Panc1 (cell line): ENCODE data around the gene UNC93B1. TPM values are rescaled to one million over a fixed set of nuclear protein-coding genes. Genes with fewer than 3 reads are reported as not detected.

Experiments used
- ATAC-seq: fragments of 200-7000 bp; cut with Tn5 transposase; 2 replicates; pipeline ENCODE4 v1.9.1; 2020; ENCODE audit warnings: mild to moderate bottlenecking, moderate library complexity
- BruUV-seq: library from RNA; stranded (reverse); fragments of 400-500 nt; replicated peaks from 2 replicates; lab custom pipeline; 2021; lab: Mats Ljungman, UMichigan
- CTCF ChIA-PET: fragments of 300-600 bp; sonication (Branson Sonifier 250); formaldehyde crosslinking; loops from one replicate; lab custom pipeline; 2022; ENCODE audit warnings: antibody characterized with exemption; lab: Charles Lee
- POLR2A ChIA-PET: fragments of 300-600 bp; sonication (Branson Sonifier 250); formaldehyde crosslinking; loops from one replicate; lab custom pipeline; 2022; ENCODE audit warnings: antibody characterized with exemption; lab: Charles Lee
- DNase-seq: peaks from one replicate; pipeline ENCODE4 v3.0.0-alpha.2; 2010; ENCODE audit warnings: low read depth, low spot score
- H3K27ac ChIP-seq: 2 replicates; pipeline ENCODE4 v1.5.1; 2011; ENCODE audit warnings: mild to moderate bottlenecking, low read length, inconsistent platforms
- H3K27me3 ChIP-seq: fragments of 200-500 bp; sonication (Bioruptor generic); 2 replicates; pipeline ENCODE4 v1.6.0; 2014; ENCODE audit warnings: low read length, inconsistent platforms; ENCODE audit not compliant: control insufficient read depth, insufficient read depth
- H3K36me3 ChIP-seq: fragments of 200-500 bp; sonication (Bioruptor generic); 2 replicates; pipeline ENCODE4 v1.5.1; 2014; ENCODE audit warnings: inconsistent platforms, mild to moderate bottlenecking, low read length, moderate library complexity; ENCODE audit not compliant: control insufficient read depth, insufficient read depth
- H3K4me1 ChIP-seq: 2 replicates; pipeline ENCODE4 v1.5.1; 2011; ENCODE audit warnings: inconsistent platforms, mild to moderate bottlenecking, low read length, moderate library complexity; ENCODE audit not compliant: control insufficient read depth, insufficient read depth
- H3K4me3 ChIP-seq, 2 experiments: 2 replicates each; pipeline ENCODE4 v1.5.1; 2011 to 2012; ENCODE audit warnings: low read depth in 2 of 2, low read length in 2 of 2, mild to moderate bottlenecking in 2 of 2, inconsistent platforms in 1 of 2, moderate library complexity in 1 of 2
- H3K9me3 ChIP-seq: fragments of 200-500 bp; sonication (Bioruptor generic); 2 replicates; pipeline ENCODE4 v1.5.1; 2014; ENCODE audit warnings: low read depth, mild to moderate bottlenecking, inconsistent platforms, low read length, moderate library complexity; ENCODE audit not compliant: control insufficient read depth, insufficient read depth
- POLR2AphosphoS5 ChIP-seq: IDR thresholded peaks from 2 replicates; pipeline ENCODE4 v1.6.1; 2012; ENCODE audit warnings: mild to moderate bottlenecking, low read depth, low read length, moderate library complexity
- SIN3A ChIP-seq: IDR thresholded peaks from 2 replicates; pipeline ENCODE4 v1.6.1; 2012; ENCODE audit warnings: low read depth, mild to moderate bottlenecking, low read length, moderate library complexity, borderline replicate concordance; ENCODE audit not compliant: insufficient read depth
- TCF7L2 ChIP-seq: IDR thresholded peaks from 2 replicates; pipeline ENCODE4 v1.6.1; 2011; ENCODE audit warnings: mild to moderate bottlenecking, low read depth, low read length, inconsistent platforms
- in situ Hi-C: cut with HindIII; loops from 2 replicates; pipeline ENCODE4 v1.10.0; 2016; ENCODE audit warnings: low sequenced_read_pairs, low pct_unique_long_range_greater_than_20kb
- intact Hi-C: fragments of 100-400 bp; cut with micrococcal nuclease; formaldehyde crosslinking; loops from one replicate; pipeline ENCODE4 v1.10.0; 2022; ENCODE audit not compliant: unreplicated experiment
- total RNA-seq: library from RNA; stranded (reverse); gene quantifications from one replicate; pipeline ENCODE4 v1.2.1, GENCODE V29; 2021; ENCODE audit not compliant: unreplicated experiment
- TF ChIP-seq, protein P1 (sequence below), 2 experiments: IDR thresholded peaks; 2 replicates each; pipeline ENCODE4 v1.6.1; 2011 to 2012; ENCODE audit warnings: low read depth in 2 of 2, control low read depth in 1 of 2, low read length in 1 of 2, mild to moderate bottlenecking in 1 of 2, moderate library complexity in 1 of 2; ENCODE audit not compliant: insufficient read depth in 1 of 2
- TF ChIP-seq, protein P2 (sequence below): fragments of 450-650 bp; IDR thresholded peaks from 2 replicates; pipeline ENCODE4 v1.5.1; 2017; ENCODE audit warnings: mild to moderate bottlenecking

Gene UNC93B1
- total RNA-seq, 1 experiment from 2014 or later: 54.1 TPM

DNA sequence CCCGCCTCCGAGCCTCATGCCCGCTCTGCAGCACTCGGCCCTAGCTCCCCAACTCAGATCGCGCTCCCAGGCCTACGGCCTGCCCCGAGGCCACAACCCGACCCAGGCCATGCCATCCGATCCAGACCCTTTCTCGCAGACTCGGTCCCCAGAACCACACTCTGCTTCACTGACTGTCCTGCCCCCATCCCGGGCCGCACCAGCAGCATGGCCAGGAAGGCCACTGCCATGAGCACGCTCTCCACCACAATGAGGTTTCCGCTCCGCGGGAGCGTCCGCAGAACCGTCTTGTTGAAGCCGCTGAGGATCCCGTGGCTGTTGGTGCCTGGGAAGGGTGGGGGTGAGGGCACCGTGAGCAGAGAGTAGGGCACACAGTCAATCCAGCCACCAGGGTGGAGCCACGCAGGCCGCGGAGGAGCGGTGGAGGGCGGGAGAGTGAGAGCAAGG is 6.4 kb downstream of the UNC93B1 start:
- Histone ChIP-seq H3K27me3 (no peaks in the 10 kb centered on the region), H3K27ac (no peak overlapping the region), H3K4me3 (no peak overlapping the region), H3K4me1 (no peaks in the 10 kb centered on the region), H3K9me3 (no peaks in the 10 kb centered on the region), H3K36me3 (no peaks in the 10 kb centered on the region)
- ChIA-PET CTCF (no interaction called here), POLR2A (no interaction called here)
- 0 out of 2 replicates have a peak, but pooled peaks have one; percentile 4 for ATAC-seq
- intact Hi-C loops (no loop called here), in situ Hi-C loops (no loop called here)
- TF ChIP-seq, protein P1, sequence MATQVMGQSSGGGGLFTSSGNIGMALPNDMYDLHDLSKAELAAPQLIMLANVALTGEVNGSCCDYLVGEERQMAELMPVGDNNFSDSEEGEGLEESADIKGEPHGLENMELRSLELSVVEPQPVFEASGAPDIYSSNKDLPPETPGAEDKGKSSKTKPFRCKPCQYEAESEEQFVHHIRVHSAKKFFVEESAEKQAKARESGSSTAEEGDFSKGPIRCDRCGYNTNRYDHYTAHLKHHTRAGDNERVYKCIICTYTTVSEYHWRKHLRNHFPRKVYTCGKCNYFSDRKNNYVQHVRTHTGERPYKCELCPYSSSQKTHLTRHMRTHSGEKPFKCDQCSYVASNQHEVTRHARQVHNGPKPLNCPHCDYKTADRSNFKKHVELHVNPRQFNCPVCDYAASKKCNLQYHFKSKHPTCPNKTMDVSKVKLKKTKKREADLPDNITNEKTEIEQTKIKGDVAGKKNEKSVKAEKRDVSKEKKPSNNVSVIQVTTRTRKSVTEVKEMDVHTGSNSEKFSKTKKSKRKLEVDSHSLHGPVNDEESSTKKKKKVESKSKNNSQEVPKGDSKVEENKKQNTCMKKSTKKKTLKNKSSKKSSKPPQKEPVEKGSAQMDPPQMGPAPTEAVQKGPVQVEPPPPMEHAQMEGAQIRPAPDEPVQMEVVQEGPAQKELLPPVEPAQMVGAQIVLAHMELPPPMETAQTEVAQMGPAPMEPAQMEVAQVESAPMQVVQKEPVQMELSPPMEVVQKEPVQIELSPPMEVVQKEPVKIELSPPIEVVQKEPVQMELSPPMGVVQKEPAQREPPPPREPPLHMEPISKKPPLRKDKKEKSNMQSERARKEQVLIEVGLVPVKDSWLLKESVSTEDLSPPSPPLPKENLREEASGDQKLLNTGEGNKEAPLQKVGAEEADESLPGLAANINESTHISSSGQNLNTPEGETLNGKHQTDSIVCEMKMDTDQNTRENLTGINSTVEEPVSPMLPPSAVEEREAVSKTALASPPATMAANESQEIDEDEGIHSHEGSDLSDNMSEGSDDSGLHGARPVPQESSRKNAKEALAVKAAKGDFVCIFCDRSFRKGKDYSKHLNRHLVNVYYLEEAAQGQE (IDR thresholded peaks at IDR 0.05; ENCODE audit: insufficient read depth in 1 of 2, low read depth in 2 of 2, low read length in 1 of 2): no peak
- TF ChIP-seq POLR2AphosphoS5: no peak
- TF ChIP-seq SIN3A: no peak
- TF ChIP-seq TCF7L2: no peak
- TF ChIP-seq, protein P2, sequence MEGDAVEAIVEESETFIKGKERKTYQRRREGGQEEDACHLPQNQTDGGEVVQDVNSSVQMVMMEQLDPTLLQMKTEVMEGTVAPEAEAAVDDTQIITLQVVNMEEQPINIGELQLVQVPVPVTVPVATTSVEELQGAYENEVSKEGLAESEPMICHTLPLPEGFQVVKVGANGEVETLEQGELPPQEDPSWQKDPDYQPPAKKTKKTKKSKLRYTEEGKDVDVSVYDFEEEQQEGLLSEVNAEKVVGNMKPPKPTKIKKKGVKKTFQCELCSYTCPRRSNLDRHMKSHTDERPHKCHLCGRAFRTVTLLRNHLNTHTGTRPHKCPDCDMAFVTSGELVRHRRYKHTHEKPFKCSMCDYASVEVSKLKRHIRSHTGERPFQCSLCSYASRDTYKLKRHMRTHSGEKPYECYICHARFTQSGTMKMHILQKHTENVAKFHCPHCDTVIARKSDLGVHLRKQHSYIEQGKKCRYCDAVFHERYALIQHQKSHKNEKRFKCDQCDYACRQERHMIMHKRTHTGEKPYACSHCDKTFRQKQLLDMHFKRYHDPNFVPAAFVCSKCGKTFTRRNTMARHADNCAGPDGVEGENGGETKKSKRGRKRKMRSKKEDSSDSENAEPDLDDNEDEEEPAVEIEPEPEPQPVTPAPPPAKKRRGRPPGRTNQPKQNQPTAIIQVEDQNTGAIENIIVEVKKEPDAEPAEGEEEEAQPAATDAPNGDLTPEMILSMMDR: no peak
- DNase-seq: no peak
- BruUV-seq: no TSS peak

DNA sequence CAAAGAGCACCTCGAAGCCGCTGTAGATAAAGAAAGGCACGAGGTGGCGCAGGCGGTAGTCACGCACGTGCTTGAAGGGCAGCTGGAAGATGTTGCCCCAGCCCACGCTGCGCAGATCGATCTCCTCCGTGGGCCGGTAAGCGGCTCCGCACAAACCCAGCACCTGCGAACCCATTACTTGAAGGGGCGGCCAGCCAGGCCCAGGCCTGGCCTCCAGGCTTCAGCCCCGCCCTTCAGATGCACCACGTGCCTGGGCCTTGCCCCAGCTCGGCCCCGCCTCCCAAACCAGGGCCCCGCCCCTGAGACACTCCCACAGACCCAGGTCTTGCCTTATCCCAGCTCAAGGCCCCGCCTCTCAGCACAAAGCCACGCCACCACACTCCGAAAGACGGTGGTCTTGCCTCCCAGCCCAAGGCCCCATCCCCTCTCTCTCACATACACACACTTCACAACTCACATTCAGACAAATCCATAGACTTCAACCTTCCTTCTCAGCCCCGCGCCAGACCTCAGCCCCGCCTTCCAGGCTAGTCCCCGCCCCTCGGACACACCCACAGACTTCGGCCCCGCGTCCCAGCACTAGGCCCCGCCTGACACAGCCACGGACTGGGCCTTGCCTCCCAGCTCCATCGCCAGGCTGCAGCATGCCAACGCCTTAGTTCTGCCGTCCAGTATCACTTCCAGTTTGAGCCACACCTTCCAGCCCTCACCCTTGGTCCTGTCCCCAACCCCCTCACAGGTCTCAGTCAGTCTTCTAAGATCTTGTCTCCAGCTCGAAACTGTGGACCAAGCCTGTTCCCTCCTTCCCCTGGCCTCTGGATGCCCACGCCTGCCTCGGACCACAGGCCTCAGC is 7.0 kb downstream of the UNC93B1 start:
- H3K27ac ChIP-seq: no peak overlapping the region
- DNase-seq: no peak
- peak; percentile 90 for ATAC-seq
- no peak overlapping the region for H3K4me3 ChIP-seq
- intact Hi-C loops: no loop called here
- H3K36me3 ChIP-seq: no peaks in the 10 kb centered on the region
- no peaks in the 10 kb centered on the region for H3K9me3 ChIP-seq
- CTCF ChIA-PET: interaction anchor here (0.6 to 0.9 kb wide), 3 partner anchors 13 to 235 kb away, joined by 3 to 5 read pairs (median 4); partner anchors contain the start of gene ALDH3B1
- H3K27me3 ChIP-seq: no peaks in the 10 kb centered on the region
- BruUV-seq: no TSS peak
- H3K4me1 ChIP-seq: no peaks in the 10 kb centered on the region
- in situ Hi-C loops: no loop called here
- POLR2A ChIA-PET: no interaction called here
- TF ChIP-seq, protein P1 (IDR thresholded peaks at IDR 0.05; ENCODE audit: insufficient read depth in 1 of 2, low read depth in 2 of 2, low read length in 1 of 2): no peak
- TF ChIP-seq, protein P2: no peak
- TF ChIP-seq TCF7L2: no peak
- no peak for TF ChIP-seq POLR2AphosphoS5
- TF ChIP-seq SIN3A: no peak
